ENCODE results near the gene ERC2. TPM values are rescaled to one million over a fixed set of nuclear protein-coding genes. Genes with fewer than 3 reads are reported as not detected.

Gene ERC2
- total and polyA plus RNA-seq, 2 of the 13 experiments (the other 11 are each of a cell fraction or from before 2014, with no cell fraction given), result 0.16 to 0.22 TPM

DNA sequence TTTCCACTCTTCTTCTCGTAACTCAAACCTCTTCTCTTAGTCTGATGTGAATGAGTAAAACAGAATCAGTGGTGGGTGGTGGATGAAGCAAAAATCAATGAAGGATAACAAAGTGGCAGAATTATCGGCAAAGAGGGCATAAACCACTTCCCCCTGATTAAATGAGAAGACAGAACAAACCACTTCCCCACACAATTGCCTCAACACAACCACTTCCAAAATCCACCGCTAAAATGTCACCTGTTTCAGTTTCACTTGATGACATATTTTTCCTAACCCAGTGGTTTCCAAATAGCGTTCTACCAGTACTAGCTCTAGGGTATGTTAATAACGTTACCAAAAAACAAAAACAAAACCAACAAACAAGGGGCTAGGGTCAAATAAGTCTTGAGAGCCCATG is 502.5 kb downstream of the ERC2 start:
- no peak overlapping the region for H3K4me2 ChIP-seq (ENCODE audit: low read depth, low read length)
- no peaks in the 10 kb centered on the region for H3K27me3 ChIP-seq (ENCODE audit: control insufficient read depth in 1 of 2, insufficient read depth in 2 of 2, low read length in 2 of 2)
- ATAC-seq (no peak), DNase-seq (ENCODE audit: low spot score) (no peak), FAIRE-seq (no peak)
- no peaks in the 10 kb centered on the region for H3K9me3 ChIP-seq (ENCODE audit: low read length)
- POLR2A ChIA-PET, result no interaction called here
- no peaks in the 10 kb centered on the region for H4K20me1 ChIP-seq (ENCODE audit: insufficient read depth, low read length)
- no peak overlapping the region for H3K4me3 ChIP-seq (replicated peaks in 1 of 3; ENCODE audit: insufficient read depth in 1 of 3, low read depth in 2 of 3, low read length in 3 of 3)
- H3K27ac ChIP-seq (ENCODE audit: extremely low read length, insufficient read depth, low read length), result no peak overlapping the region
- in situ Hi-C loops (cut with HindIII; ENCODE audit: extremely low pct_ligation_motif_present, low pct_unique_long_range_greater_than_20kb) (no loop called here), intact Hi-C loops (cut with micrococcal nuclease; ENCODE audit: unreplicated experiment) (no loop called here)
- H3K36me3 ChIP-seq (replicated peaks in 1 of 2; ENCODE audit: control insufficient read depth in 1 of 2, insufficient read depth in 2 of 2, low read length in 2 of 2), result no peaks in the 10 kb centered on the region
- 4% methylated on average over 5 of the region's 5 CpGs for WGBS (ENCODE audit: low lambda C conversion rate)
- BruUV-seq (replicated peaks), result no TSS peak
- no peak overlapping the region for H2AFZ ChIP-seq (ENCODE audit: low read length)
- no peak overlapping the region for H3K9ac ChIP-seq (ENCODE audit: insufficient read depth, low read depth, low read length)
- no peak for TF ChIP-seq SP1 (IDR thresholded peaks at IDR 0.05)
- TF ChIP-seq SP1 (CRISPR knock-in tag; IDR thresholded peaks at IDR 0.05), result no peak
- no peak for TF ChIP-seq ISX (CRISPR knock-in tag; conservative IDR thresholded peaks at IDR 0.05)
- TF ChIP-seq TSC22D2 (CRISPR knock-in tag; IDR thresholded peaks at IDR 0.05; ENCODE audit: borderline replicate concordance), result no peak
- TF ChIP-seq, protein P1, sequence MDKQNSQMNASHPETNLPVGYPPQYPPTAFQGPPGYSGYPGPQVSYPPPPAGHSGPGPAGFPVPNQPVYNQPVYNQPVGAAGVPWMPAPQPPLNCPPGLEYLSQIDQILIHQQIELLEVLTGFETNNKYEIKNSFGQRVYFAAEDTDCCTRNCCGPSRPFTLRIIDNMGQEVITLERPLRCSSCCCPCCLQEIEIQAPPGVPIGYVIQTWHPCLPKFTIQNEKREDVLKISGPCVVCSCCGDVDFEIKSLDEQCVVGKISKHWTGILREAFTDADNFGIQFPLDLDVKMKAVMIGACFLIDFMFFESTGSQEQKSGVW (CRISPR knock-in tag; IDR thresholded peaks at IDR 0.05; ENCODE audit: borderline replicate concordance), result no peak
- no peak for TF ChIP-seq MBNL3 (CRISPR knock-in tag; conservative IDR thresholded peaks at IDR 0.05)
- TF ChIP-seq, protein P2, sequence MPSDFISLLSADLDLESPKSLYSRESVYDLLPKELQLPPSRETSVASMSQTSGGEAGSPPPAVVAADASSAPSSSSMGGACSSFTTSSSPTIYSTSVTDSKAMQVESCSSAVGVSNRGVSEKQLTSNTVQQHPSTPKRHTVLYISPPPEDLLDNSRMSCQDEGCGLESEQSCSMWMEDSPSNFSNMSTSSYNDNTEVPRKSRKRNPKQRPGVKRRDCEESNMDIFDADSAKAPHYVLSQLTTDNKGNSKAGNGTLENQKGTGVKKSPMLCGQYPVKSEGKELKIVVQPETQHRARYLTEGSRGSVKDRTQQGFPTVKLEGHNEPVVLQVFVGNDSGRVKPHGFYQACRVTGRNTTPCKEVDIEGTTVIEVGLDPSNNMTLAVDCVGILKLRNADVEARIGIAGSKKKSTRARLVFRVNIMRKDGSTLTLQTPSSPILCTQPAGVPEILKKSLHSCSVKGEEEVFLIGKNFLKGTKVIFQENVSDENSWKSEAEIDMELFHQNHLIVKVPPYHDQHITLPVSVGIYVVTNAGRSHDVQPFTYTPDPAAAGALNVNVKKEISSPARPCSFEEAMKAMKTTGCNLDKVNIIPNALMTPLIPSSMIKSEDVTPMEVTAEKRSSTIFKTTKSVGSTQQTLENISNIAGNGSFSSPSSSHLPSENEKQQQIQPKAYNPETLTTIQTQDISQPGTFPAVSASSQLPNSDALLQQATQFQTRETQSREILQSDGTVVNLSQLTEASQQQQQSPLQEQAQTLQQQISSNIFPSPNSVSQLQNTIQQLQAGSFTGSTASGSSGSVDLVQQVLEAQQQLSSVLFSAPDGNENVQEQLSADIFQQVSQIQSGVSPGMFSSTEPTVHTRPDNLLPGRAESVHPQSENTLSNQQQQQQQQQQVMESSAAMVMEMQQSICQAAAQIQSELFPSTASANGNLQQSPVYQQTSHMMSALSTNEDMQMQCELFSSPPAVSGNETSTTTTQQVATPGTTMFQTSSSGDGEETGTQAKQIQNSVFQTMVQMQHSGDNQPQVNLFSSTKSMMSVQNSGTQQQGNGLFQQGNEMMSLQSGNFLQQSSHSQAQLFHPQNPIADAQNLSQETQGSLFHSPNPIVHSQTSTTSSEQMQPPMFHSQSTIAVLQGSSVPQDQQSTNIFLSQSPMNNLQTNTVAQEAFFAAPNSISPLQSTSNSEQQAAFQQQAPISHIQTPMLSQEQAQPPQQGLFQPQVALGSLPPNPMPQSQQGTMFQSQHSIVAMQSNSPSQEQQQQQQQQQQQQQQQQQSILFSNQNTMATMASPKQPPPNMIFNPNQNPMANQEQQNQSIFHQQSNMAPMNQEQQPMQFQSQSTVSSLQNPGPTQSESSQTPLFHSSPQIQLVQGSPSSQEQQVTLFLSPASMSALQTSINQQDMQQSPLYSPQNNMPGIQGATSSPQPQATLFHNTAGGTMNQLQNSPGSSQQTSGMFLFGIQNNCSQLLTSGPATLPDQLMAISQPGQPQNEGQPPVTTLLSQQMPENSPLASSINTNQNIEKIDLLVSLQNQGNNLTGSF (CRISPR knock-in tag; IDR thresholded peaks at IDR 0.05), result no peak
- TF ChIP-seq, protein P3, sequence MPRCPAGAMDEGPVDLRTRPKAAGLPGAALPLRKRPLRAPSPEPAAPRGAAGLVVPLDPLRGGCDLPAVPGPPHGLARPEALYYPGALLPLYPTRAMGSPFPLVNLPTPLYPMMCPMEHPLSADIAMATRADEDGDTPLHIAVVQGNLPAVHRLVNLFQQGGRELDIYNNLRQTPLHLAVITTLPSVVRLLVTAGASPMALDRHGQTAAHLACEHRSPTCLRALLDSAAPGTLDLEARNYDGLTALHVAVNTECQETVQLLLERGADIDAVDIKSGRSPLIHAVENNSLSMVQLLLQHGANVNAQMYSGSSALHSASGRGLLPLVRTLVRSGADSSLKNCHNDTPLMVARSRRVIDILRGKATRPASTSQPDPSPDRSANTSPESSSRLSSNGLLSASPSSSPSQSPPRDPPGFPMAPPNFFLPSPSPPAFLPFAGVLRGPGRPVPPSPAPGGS (CRISPR knock-in tag; IDR thresholded peaks at IDR 0.05), result no peak
- TF ChIP-seq RARG (CRISPR knock-in tag; IDR thresholded peaks at IDR 0.05; ENCODE audit: low read depth), result no peak
- TF ChIP-seq RBM22 (optimal IDR thresholded peaks at IDR 0.05; ENCODE audit: low read length), result no peak
- TF ChIP-seq, protein P4, sequence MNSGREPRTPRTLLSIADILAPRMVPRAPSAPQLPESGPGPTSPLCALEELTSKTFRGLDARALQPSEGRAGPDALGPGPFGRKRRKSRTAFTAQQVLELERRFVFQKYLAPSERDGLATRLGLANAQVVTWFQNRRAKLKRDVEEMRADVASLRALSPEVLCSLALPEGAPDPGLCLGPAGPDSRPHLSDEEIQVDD (CRISPR knock-in tag; IDR thresholded peaks at IDR 0.05; ENCODE audit: borderline replicate concordance), result no peak
- no peak for TF ChIP-seq MED1 (CRISPR knock-in tag; IDR thresholded peaks at IDR 0.05)
- H3K4me1 ChIP-seq (ENCODE audit: insufficient read depth, low read length), result no peaks in the 10 kb centered on the region
- H3K79me2 ChIP-seq (ENCODE audit: insufficient read depth, low read length), result no peaks in the 10 kb centered on the region
- CTCF ChIA-PET (ENCODE audit: low intra/inter-chr PET ratio, low total read pairs), result no interaction called here
